LNCAP (cell line): Measurements from ENCODE around the gene HRAS.

Experiments
- TF ChIP-seq, protein P1 (sequence below): fragments of 450-650 bp; IDR thresholded peaks from 2 replicates; pipeline ENCODE4 v1.5.1; 2017; ENCODE audit warnings: mild to moderate bottlenecking

The HRAS gene

DNA sequence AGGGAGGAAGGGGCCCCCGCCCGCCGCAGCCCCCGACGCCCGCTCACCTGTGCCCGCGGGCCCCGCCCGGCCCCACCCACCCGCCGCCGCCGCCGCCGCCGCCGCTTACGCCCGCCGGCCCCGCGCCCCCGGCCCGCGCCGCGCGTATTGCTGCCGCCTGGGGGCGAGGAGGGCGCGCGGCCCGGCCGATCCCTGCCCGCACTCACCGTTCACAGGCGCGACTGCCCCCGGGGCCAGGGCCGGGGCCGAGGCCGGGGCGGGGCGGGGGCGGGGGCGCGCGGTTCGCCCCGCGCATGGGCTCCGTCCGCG is 212 bp downstream of the HRAS start:
- TF ChIP-seq, protein P1, sequence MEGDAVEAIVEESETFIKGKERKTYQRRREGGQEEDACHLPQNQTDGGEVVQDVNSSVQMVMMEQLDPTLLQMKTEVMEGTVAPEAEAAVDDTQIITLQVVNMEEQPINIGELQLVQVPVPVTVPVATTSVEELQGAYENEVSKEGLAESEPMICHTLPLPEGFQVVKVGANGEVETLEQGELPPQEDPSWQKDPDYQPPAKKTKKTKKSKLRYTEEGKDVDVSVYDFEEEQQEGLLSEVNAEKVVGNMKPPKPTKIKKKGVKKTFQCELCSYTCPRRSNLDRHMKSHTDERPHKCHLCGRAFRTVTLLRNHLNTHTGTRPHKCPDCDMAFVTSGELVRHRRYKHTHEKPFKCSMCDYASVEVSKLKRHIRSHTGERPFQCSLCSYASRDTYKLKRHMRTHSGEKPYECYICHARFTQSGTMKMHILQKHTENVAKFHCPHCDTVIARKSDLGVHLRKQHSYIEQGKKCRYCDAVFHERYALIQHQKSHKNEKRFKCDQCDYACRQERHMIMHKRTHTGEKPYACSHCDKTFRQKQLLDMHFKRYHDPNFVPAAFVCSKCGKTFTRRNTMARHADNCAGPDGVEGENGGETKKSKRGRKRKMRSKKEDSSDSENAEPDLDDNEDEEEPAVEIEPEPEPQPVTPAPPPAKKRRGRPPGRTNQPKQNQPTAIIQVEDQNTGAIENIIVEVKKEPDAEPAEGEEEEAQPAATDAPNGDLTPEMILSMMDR = 0 out of 2 replicates have a peak, but pooled peaks have one; percentile 26

DNA sequence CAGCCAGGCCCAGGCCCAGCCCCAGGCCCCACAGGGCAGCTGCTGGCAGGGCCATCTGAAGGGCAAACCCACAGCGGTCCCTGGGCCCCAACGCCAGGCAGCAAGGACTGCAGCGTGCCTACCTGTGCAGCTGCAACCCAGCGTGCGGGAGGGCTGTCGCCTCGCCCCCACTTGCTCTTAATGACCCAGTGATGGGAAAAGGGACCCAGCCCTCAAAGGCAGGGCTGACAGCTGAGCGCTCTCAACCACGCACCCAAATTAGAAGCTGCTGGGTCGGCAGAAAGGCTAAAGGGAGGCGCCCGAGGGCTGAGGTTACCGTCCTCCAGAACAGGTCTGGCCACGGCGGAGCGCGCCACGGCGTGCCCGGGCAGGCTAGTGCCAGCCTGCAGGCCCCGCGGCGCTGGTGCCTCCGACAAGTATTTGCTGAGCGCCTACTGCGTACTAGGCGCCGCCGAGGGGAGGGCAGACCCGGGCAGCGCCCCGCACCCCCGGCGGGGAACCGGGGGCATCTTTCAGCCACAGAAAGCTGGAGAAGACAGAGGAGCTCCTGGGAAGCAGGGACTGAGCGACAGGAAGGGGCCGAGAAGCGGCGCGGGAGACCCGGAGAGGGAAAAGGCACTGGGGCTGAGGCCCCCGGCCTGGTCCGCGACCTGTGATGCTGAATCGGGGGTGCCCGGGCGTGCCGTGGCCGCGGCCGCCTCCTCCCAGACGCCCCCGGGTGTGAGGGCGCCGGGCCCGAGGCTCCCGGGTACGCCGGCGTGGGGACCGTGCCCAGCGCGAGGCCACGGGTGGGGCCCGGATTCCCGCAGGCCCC is 773 bp downstream of the HRAS start:
- TF ChIP-seq, protein P1 = no peak; the same call in 1 of the 2 replicates

DNA sequence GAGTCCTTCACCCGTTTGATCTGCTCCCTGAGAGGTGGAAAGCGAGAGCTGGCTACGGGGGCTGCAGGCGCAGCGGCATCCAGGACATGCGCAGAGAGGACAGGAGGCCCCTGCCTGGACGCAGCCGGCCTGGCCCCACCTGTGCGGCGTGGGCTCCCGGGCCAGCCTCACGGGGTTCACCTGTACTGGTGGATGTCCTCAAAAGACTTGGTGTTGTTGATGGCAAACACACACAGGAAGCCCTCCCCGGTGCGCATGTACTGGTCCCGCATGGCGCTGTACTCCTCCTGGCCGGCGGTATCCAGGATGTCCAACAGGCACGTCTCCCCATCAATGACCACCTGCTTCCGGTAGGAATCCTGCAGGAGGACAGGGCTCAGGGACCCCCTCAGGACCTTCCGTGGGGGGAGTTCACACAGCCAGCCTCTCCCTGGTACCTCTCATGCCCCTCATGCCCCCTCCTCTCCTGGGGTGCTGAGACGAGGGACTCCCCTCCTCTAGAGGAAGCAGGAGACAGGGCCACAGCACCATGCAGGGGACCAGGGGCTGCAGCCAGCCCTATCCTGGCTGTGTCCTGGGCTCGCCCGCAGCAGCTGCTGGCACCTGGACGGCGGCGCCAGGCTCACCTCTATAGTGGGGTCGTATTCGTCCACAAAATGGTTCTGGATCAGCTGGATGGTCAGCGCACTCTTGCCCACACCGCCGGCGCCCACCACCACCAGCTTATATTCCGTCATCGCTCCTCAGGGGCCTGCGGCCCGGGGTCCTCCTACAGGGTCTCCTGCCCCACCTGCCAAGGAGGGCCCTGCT is 1.6 kb downstream of the HRAS start:
- TF ChIP-seq, protein P1 = no peak

DNA sequence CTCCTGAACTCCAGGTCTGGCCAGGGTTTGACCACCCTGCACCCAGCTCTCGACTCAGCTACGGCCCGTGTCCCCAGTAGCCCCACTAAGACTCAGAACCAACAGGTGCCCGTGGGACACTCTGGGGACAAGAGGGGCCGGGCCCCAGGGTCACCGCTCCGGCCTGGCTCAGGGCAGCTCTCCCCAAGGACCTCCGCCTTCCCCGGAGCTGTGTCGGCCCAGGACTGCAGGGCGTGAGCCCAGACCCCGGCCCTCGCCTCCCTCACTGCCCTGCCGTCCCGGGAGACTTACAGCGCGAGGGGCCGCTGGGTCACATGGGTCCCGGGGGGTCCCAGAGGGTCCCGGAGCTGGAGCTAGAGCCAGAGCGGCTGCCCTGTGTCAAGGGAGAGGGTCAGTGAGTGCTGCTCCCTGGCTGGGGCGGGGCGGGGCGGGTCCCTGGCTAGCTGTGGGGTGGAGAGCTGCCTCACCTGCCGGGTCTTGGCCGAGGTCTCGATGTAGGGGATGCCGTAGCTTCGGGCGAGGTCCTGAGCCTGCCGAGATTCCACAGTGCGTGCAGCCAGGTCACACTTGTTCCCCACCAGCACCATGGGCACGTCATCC is 2.3 kb downstream of the HRAS start:
- TF ChIP-seq, protein P1 = no peak

DNA sequence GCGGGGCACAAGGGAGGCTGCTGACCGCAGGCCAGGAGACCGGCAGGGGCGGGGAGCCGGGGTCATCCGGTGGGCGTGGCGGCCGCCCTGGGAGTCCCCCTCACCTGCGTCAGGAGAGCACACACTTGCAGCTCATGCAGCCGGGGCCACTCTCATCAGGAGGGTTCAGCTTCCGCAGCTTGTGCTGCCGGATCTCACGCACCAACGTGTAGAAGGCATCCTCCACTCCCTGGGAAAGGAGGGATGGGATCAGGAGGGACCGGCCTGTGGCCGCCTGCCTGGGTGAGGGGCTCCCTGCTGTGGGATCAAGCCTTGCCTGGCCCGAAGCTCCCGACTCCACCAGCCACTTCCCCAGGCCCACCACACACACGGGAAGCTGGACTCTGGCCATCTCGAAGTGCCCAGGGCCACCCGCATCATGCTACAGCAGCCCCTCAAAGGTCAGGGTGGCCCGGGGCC is 2.8 kb downstream of the HRAS start:
- TF ChIP-seq, protein P1 = no peak

DNA sequence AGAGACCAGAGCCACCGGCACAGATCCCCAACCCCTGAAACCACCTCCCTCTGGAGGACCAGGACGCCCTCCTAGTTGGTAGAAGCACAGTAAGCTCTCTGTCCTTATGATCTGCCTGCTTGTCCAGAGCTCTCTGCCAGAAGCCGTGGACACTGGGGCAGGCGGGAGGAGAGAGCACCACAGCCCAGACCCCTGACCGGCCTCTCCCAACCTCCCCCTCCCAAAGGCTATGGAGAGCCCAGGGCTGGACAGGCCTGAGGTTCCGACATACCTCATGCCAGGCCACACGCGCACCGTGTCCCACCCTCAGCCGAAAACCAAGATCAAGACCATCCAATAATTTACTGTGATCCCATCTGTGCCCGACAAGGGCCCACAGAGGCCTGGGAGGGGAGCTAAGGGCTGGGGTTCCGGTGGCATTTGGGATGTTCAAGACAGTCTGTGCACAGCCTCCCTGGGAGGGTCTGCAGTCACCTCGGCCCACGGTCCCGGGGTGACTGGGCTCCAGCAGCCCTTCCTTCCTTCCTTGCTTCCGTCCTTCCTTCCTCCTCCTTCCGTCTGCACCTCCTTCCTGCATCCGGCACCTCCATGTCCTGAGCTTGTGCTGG is 3.4 kb downstream of the HRAS start:
- TF ChIP-seq, protein P1 = no peak
